ENCODE data around the gene MED13.

DNA sequence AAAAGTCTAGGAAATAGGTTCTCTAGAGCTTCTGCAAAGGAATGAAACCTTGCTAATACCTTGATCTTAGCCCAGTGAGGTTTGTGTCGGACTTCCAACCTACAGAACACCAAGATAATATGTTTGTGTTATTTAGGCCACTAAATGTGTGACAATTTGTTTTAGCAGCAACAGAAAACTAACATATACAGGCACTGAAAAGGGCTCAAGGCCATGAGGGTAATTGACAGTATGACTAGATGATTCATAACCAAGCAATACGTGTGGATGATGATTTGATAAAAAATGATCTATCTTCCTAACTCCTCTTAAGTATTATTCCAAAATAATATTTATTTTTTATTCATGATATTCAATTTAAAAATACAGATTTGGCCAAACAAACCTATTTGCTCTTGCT is 27.7 kb upstream of the MED13 start:
- no peak for TF ChIP-seq POLR2A (IDR thresholded peaks at IDR 0.05)
- TF ChIP-seq, protein P1, sequence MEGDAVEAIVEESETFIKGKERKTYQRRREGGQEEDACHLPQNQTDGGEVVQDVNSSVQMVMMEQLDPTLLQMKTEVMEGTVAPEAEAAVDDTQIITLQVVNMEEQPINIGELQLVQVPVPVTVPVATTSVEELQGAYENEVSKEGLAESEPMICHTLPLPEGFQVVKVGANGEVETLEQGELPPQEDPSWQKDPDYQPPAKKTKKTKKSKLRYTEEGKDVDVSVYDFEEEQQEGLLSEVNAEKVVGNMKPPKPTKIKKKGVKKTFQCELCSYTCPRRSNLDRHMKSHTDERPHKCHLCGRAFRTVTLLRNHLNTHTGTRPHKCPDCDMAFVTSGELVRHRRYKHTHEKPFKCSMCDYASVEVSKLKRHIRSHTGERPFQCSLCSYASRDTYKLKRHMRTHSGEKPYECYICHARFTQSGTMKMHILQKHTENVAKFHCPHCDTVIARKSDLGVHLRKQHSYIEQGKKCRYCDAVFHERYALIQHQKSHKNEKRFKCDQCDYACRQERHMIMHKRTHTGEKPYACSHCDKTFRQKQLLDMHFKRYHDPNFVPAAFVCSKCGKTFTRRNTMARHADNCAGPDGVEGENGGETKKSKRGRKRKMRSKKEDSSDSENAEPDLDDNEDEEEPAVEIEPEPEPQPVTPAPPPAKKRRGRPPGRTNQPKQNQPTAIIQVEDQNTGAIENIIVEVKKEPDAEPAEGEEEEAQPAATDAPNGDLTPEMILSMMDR (IDR thresholded peaks at IDR 0.05): no peak
